Stimulated activated CD8-positive, alpha-beta memory T cell treated with anti-CD3 and anti-CD28 coated beads, Interleukin-2, amount 100 ng/mL, for 1 hour (primary cell): ENCODE results near the gene OSER1.
"Not testable (repeated sequence)": the region's sequence is repeated elsewhere in the genome, so short reads cannot be mapped to it uniquely, and the experiment has no call there.

ENCODE experiments used
- DNase-seq, 2 donors: peaks; one replicate each; pipeline ENCODE4 v3.0.0-alpha.2; 2020; ENCODE audit warnings: low read depth in 2 of 2

The OSER1 gene

DNA sequence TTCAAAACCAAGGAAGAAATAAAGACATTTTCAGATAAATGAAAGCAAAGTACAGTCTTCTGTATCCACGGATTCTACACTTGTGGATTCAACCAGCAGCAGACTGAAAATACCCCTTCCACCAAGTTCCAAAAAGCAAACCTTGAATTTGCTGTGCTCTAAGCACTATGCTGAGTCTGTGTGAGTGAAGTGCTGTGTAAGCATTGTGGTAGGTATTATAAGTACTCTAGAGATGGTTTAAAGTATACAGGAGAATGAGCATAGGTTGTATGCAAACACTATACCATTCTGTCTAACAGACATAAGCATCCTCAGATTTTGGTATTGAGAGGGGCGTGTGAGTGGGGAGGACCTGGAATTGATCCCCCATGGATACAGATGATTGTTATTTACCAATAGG is 9.6 kb downstream of the OSER1 start:
- no peak for DNase-seq

- DNase-seq, result no peak
Observed at GRCh38 chr20:44200371-44200770, 10.2 kb downstream of the OSER1 start.

- no peak for DNase-seq
Observed at GRCh38 chr20:44199877-44200276, 10.7 kb downstream of the OSER1 start.

GRCh38 chr20:44198872-44199271 is 11.7 kb downstream of the OSER1 start:
- no peak for DNase-seq

GRCh38 chr20:44196271-44196670 is 14.3 kb downstream of the OSER1 start:
- no peak for DNase-seq

- no peak for DNase-seq
Observed at GRCh38 chr20:44195605-44196004, 15.0 kb downstream of the OSER1 start.

DNA sequence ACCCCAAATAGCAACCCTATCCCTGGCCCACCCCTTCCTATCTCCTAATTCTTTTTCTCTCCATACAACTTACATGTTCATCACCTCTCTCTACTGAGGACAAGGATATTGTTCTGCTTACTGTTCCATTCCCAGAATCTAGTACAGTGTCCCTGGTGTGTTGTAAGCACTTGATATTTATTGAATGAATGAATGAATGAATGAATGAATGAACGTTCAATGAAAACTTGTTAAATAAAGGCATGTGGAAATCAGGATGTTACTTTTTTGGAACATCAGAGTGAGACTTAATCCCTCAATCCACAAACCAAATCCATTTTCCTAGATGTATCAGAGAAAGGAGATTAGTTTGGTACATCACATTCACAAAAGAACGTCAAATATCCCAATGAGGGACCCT is 16.8 kb downstream of the OSER1 start:
- no peak for DNase-seq

DNA sequence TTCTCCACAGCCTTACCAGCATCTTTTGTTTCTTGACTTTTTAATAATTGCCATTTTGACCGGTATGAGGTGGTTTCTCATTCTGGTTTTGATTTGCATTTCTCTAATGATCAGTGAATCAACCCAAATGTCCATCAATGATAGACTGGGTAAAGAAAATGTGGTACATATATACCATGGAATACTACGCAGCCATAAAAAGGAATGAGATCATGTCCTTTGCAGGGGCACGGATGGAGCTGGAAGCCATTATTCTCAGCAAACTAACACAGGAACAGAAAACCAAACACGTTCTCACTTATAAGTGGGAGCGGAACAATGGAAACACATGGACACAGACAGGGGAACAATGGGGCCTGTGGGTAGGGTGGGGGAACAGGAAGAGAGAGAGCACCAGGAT is 18.9 kb downstream of the OSER1 start:
- DNase-seq, result not testable (repeated sequence)

DNA sequence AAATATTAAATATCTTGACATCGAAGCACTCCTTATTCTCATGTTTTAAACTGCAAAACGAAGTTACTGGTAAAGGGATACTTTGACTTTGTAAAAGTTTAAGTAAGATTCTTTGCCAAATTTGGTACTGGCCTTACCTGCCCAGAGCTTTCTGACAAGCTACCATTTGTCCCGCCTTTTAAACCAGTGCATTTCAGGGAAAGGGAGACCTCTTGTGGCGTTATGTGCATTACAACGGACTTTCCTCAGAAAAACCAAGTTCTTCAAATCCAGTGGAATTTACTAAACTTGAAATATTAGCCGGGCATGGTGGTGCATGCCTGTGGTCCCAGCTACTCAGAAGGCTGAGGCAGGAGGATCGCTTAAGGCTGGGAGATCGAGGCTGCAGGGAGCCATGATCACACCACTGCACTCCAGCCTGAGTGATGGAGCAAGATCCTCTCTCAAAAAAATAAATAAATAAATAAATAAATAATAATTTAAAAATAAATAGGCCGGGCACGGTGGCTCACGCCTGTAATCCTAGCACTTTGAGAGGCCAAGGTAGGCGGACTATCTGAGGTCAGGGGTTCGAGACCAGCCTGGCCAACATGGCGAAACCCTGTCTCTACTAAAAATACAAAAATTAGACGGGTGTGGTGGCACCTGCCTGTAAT is 20.2 kb downstream of the OSER1 start:
- not testable (repeated sequence) for DNase-seq

GRCh38 chr20:44188752-44189151 is 21.8 kb downstream of the OSER1 start:
- DNase-seq, result no peak

GRCh38 chr20:44187772-44188709 is 22.5 kb downstream of the OSER1 start:
- DNase-seq, result no peak

DNA sequence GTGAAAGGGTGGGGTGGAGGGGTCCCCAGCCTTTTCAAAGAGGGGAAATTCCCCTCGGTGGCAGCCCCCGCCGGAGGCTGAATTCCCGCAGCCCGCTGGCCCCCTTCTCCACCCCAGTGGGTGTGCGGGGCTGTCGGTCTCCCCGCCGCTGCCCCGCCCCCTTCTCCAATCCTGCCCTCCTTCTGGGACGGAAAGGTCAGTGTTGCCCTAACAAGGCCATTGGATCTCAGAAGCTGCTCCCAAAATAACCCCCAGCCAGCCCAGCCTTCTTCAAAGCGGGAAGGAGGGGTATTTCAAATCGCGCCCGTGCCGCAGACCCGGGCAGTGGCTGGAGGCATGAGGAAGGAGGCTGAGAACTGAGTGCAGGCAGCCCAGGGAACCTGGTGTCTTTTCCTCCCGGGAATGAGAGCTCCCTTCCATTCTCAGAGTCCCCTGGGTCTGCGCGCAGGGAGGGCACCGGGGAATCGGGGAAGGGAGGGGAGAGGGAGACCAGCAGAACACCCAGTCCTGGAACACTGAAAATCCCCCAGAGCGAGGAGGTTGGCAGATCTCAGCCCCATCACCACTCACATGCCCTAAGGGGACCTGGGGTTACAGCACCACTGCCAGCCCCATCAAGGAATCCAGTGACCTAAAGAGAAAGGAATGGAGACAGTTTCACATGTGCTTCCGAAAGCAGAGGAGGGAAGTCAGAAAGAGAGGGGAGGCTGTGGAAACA is 23.4 kb downstream of the OSER1 start, which contains the start of gene JPH2:
JPH2 (minus strand) TSS at position 135 of the 718 bp plus-strand sequence. CDS start 483 bp downstream, outside the sequence.
- no peak for DNase-seq

GRCh38 chr20:44186674-44187053 is 23.9 kb downstream of the OSER1 start:
- no peak for DNase-seq

DNA sequence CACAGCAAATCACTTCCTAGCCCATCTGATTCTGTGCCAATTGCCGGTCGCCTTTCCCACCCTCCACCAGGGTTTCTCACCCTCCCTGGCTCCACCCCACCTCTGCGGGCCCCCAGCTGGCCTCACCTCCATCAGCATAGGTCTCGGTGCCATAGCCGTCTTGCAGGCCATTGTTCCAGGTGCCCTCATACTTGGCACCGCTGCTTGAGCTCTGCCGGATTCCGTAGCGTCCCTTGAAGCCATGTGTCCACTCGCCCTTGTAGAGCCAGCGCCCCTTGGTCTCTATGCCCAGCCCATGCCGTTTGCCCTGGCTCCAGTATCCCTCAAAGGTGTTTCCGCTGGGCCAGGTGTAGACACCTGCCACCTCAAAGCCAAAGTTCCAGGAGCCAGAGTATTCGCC is 24.4 kb downstream of the OSER1 start:
- no peak for DNase-seq

DNA sequence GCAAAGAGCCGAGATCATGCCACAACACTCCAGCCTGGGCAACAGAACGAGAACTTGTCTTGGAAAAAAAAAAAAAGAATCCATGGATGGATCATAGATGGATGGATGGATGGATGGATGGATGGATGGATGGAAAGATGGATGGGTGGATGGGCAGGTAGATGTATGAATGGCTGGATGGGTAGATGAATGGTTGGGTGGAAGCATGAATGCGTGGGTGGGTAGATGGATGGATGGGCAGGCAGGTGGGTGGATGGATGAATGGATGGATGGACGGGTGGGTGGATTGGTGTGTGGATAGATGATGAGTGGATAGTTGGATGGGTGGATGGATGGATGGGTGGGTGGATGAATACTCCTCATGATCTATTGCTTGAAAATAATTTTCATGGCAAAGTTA is 25.0 kb downstream of the OSER1 start:
- DNase-seq, result no peak

- no peak for DNase-seq
Observed at GRCh38 chr20:44183282-44183681, 27.3 kb downstream of the OSER1 start.

- DNase-seq, result no peak
Observed at GRCh38 chr20:44182863-44183262, 27.7 kb downstream of the OSER1 start.

- no peak for DNase-seq
Observed at GRCh38 chr20:44182135-44182765, 28.3 kb downstream of the OSER1 start.

- DNase-seq, result no peak
Observed at GRCh38 chr20:44181611-44182010, 29.0 kb downstream of the OSER1 start.

DNA sequence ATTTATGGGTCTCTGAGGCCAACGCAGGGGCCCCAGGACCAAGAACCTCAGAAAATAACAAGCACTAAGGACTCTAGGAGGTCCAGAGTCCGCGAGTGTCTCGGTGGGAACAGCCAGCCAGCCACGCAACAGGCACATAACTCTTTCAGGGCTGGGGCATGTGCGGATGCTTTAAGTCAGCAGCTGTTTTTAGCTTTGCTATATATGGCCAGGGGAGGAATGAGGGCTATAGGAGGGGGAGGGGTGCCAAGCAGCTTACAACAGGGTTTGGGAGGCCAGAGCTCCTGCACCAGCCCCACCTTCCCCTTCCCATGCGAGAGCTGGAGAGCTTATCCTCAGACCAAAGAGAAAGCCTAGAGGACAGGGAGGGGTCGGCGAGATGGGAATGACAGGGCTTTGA is 29.8 kb downstream of the OSER1 start:
- DNase-seq, result no peak

DNA sequence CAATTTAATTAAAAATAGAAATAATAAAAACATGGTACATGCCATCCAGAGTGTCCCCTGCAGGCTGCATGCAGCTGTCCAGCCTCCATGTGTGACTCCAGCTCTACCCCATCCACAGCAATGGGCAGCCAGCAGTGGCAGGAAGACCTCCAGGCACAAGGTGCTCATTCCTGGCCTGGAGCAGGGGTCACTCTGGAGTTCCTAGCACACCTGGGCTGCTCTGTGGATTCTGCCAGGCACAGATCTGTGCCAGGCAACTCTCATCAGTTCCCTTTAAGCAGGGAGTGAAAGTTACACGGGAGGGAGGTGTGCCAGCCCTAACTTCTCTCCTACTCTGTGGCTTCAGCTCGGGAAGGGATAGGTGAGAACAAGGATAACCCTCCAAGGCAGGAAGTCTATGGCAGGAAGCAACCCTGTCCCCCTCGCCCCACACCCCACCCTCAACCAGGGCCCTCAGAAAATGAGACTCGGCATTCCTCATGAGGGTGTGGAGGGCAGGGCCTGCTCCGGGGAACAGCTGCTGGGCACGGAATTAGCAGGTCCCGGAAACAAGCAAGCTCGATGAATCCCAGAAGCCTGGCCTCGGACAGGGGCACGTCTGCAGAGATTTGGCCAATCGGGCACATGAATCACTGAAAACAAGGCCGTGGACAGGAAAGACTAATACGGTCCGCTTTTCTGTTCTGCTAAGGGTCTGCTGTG is 33.6 kb downstream of the OSER1 start:
- no peak for DNase-seq
